WTC11 (cell line): Measurements from ENCODE around the gene PF4V1. TPM values are rescaled to one million over a fixed set of nuclear protein-coding genes. Genes with fewer than 3 reads are reported as not detected.

Source experiments
- ATAC-seq: fragments of 200-7000 bp; cut with Tn5 transposase; 2 replicates; pipeline ENCODE4 v1.10.0; 2021; ENCODE audit warnings: mild to moderate bottlenecking, moderate library complexity
- CTCF ChIA-PET: fragments of 300-600 bp; sonication (Branson Sonifier 250); formaldehyde crosslinking; loops from one replicate; lab custom pipeline; 2021; ENCODE audit warnings: antibody characterized with exemption; lab: Charles Lee
- POLR2A ChIA-PET: fragments of 350-600 bp; sonication (Branson Sonifier 250); formaldehyde crosslinking; loops from one replicate; lab custom pipeline; 2021; ENCODE audit warnings: antibody characterized with exemption; lab: Charles Lee
- DNase-seq: peaks from one replicate; pipeline ENCODE4 v3.0.0; 2021; ENCODE audit warnings: low spot score
- H3K27ac Mint-ChIP-seq: 2 replicates; pipeline ENCODE4 v1.8.0; 2021; ENCODE audit warnings: mixed read lengths
- H3K27me3 Mint-ChIP-seq: 2 replicates; pipeline ENCODE4 v1.8.0; 2021; ENCODE audit warnings: low read depth, mild to moderate bottlenecking, moderate library complexity, mixed read lengths
- H3K36me3 Mint-ChIP-seq: 2 replicates; pipeline ENCODE4 v1.8.0; 2021; ENCODE audit warnings: mixed read lengths
- H3K4me1 Mint-ChIP-seq: 2 replicates; pipeline ENCODE4 v1.8.0; 2022; ENCODE audit warnings: mixed read lengths
- H3K4me3 Mint-ChIP-seq: 2 replicates; pipeline ENCODE4 v1.8.0; 2021; ENCODE audit warnings: mild to moderate bottlenecking, moderate library complexity, mixed read lengths
- H3K9me3 Mint-ChIP-seq: 2 replicates; pipeline ENCODE4 v1.8.0; 2021; ENCODE audit warnings: mixed read lengths
- ATF1 ChIP-seq: sonication (generic); formaldehyde crosslinking; IDR thresholded peaks from 2 replicates; pipeline ENCODE4 v1.8.1; 2023; ENCODE audit warnings: mild to moderate bottlenecking, moderate library complexity, missing genetic modification reagents
- CREM ChIP-seq: sonication (generic); formaldehyde crosslinking; IDR thresholded peaks from 2 replicates; pipeline ENCODE4 v1.8.1; 2022; ENCODE audit warnings: mild to moderate bottlenecking, missing genetic modification reagents, moderate library complexity
- ESRRA ChIP-seq: sonication (generic); formaldehyde crosslinking; IDR thresholded peaks from 2 replicates; pipeline ENCODE4 v1.8.1; 2022; ENCODE audit warnings: mild to moderate bottlenecking, missing genetic modification reagents, borderline replicate concordance
- HMGXB4 ChIP-seq: sonication (generic); formaldehyde crosslinking; IDR thresholded peaks from 2 replicates; pipeline ENCODE4 v1.8.1; 2023; ENCODE audit warnings: mild to moderate bottlenecking, moderate library complexity, missing genetic modification reagents
- MLX ChIP-seq: sonication (generic); formaldehyde crosslinking; IDR thresholded peaks from 2 replicates; pipeline ENCODE4 v1.8.1; 2023; ENCODE audit warnings: mild to moderate bottlenecking, missing genetic modification reagents, moderate library complexity
- NFYB ChIP-seq: sonication (generic); formaldehyde crosslinking; conservative IDR thresholded peaks from 2 replicates; pipeline ENCODE4 v1.8.0; 2022; ENCODE audit warnings: low read depth, missing genetic modification reagents
- NR2C2 ChIP-seq: sonication (generic); formaldehyde crosslinking; IDR thresholded peaks from 2 replicates; pipeline ENCODE4 v1.8.0; 2022; ENCODE audit warnings: mild to moderate bottlenecking, missing genetic modification reagents
- NR3C1 ChIP-seq: sonication (generic); formaldehyde crosslinking; conservative IDR thresholded peaks from 2 replicates; pipeline ENCODE4 v1.8.1; 2023; ENCODE audit warnings: low read depth, mild to moderate bottlenecking, missing genetic modification reagents
- OVOL2 ChIP-seq: fragments of 250-450 bp; sonication (Bioruptor Pico); IDR thresholded peaks from 2 replicates; pipeline ENCODE4 v1.9.0; 2021; ENCODE audit warnings: mild to moderate bottlenecking, borderline replicate concordance
- SMAD3 ChIP-seq: sonication (generic); formaldehyde crosslinking; IDR thresholded peaks from 2 replicates; pipeline ENCODE4 v1.8.0; 2022; ENCODE audit warnings: missing genetic modification reagents, mild to moderate bottlenecking, borderline replicate concordance
- TP53 ChIP-seq: sonication (generic); formaldehyde crosslinking; IDR thresholded peaks from 2 replicates; pipeline ENCODE4 v1.8.1; 2023; ENCODE audit warnings: mild to moderate bottlenecking, missing genetic modification reagents
- ZNF263 ChIP-seq: sonication (generic); formaldehyde crosslinking; IDR thresholded peaks from 2 replicates; pipeline ENCODE4 v1.8.1; 2022; ENCODE audit warnings: low read depth, mild to moderate bottlenecking, moderate library complexity, missing genetic modification reagents
- ZNF281 ChIP-seq: sonication (generic); formaldehyde crosslinking; IDR thresholded peaks from 2 replicates; pipeline ENCODE4 v1.8.0; 2023; ENCODE audit warnings: mild to moderate bottlenecking, missing genetic modification reagents
- ZNF396 ChIP-seq: fragments of 250-450 bp; sonication (Bioruptor Pico); IDR thresholded peaks from 2 replicates; pipeline ENCODE4 v1.8.0; 2021; ENCODE audit warnings: mild to moderate bottlenecking, moderate library complexity, borderline replicate concordance
- ZNF423 ChIP-seq: fragments of 250-450 bp; sonication (Bioruptor Pico); IDR thresholded peaks from 2 replicates; pipeline ENCODE4 v2.1.2; 2022; ENCODE audit warnings: mild to moderate bottlenecking, moderate library complexity
- total RNA-seq: library from RNA; stranded (reverse); gene quantifications from 3 replicates; pipeline ENCODE4 v1.2.3, GENCODE V29; 2021
- TF ChIP-seq, protein P1 (sequence below): sonication (generic); formaldehyde crosslinking; IDR thresholded peaks from 2 replicates; pipeline ENCODE4 v1.8.0; 2023; ENCODE audit warnings: missing genetic modification reagents, mild to moderate bottlenecking, borderline replicate concordance
- TF ChIP-seq, protein P2 (sequence below): sonication (generic); formaldehyde crosslinking; IDR thresholded peaks from 2 replicates; pipeline ENCODE4 v1.8.1; 2022; ENCODE audit warnings: low read depth, missing genetic modification reagents, borderline replicate concordance
- TF ChIP-seq, protein P3 (sequence below): sonication (generic); formaldehyde crosslinking; IDR thresholded peaks from 2 replicates; pipeline ENCODE4 v1.8.1; 2022; ENCODE audit warnings: low read depth, mild to moderate bottlenecking, moderate library complexity, missing genetic modification reagents, borderline replicate concordance
- TF ChIP-seq, protein P4 (sequence below): sonication (generic); formaldehyde crosslinking; IDR thresholded peaks from 2 replicates; pipeline ENCODE4 v1.8.0; 2022; ENCODE audit warnings: mild to moderate bottlenecking, missing genetic modification reagents

Gene PF4V1
- total RNA-seq, 1 experiment from 2014 or later = not detected

- TF ChIP-seq ZNF281 (CRISPR knock-in tag) = no peak
- TF ChIP-seq, protein P1, sequence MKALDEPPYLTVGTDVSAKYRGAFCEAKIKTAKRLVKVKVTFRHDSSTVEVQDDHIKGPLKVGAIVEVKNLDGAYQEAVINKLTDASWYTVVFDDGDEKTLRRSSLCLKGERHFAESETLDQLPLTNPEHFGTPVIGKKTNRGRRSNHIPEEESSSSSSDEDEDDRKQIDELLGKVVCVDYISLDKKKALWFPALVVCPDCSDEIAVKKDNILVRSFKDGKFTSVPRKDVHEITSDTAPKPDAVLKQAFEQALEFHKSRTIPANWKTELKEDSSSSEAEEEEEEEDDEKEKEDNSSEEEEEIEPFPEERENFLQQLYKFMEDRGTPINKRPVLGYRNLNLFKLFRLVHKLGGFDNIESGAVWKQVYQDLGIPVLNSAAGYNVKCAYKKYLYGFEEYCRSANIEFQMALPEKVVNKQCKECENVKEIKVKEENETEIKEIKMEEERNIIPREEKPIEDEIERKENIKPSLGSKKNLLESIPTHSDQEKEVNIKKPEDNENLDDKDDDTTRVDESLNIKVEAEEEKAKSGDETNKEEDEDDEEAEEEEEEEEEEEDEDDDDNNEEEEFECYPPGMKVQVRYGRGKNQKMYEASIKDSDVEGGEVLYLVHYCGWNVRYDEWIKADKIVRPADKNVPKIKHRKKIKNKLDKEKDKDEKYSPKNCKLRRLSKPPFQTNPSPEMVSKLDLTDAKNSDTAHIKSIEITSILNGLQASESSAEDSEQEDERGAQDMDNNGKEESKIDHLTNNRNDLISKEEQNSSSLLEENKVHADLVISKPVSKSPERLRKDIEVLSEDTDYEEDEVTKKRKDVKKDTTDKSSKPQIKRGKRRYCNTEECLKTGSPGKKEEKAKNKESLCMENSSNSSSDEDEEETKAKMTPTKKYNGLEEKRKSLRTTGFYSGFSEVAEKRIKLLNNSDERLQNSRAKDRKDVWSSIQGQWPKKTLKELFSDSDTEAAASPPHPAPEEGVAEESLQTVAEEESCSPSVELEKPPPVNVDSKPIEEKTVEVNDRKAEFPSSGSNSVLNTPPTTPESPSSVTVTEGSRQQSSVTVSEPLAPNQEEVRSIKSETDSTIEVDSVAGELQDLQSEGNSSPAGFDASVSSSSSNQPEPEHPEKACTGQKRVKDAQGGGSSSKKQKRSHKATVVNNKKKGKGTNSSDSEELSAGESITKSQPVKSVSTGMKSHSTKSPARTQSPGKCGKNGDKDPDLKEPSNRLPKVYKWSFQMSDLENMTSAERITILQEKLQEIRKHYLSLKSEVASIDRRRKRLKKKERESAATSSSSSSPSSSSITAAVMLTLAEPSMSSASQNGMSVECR = no peak
- TF ChIP-seq, all 79 proteins: peak for 0
These were observed 42.9 kb upstream of the PF4V1 start (continued) for GRCh38 chr4:73810191-73810590.

DNA sequence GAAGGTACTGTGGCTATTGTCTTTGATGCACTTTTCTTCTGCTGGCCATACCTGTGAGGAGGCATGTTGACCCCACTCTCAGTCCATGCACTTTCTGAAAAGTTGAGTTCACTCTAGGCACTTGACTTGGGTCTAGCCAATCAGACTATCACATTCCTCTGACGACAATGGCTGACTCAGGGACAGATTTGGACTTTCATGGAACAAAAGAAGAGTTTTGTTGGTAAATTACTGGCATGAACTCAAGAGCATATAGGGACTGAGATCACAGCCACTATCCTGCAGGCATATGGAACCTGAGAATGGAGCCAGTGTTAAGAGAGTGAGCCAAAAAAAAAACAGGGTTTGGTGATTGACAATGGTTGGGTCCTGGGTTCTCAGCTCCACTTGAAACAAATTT lies 41.3 kb upstream of the PF4V1 start:
- peaks cover 6% of the 10 kb centered on the region for H3K9me3 Mint-ChIP-seq
- no peak for TF ChIP-seq OVOL2 (CRISPR knock-in tag)
- TF ChIP-seq ESRRA (CRISPR knock-in tag) = no peak
- no peak for TF ChIP-seq HMGXB4 (CRISPR knock-in tag)
- no peak for TF ChIP-seq NR3C1 (CRISPR knock-in tag)
- no peak for TF ChIP-seq ZNF396 (CRISPR knock-in tag)
- TF ChIP-seq NFYB (CRISPR knock-in tag) = no peak
- TF ChIP-seq, protein P2, sequence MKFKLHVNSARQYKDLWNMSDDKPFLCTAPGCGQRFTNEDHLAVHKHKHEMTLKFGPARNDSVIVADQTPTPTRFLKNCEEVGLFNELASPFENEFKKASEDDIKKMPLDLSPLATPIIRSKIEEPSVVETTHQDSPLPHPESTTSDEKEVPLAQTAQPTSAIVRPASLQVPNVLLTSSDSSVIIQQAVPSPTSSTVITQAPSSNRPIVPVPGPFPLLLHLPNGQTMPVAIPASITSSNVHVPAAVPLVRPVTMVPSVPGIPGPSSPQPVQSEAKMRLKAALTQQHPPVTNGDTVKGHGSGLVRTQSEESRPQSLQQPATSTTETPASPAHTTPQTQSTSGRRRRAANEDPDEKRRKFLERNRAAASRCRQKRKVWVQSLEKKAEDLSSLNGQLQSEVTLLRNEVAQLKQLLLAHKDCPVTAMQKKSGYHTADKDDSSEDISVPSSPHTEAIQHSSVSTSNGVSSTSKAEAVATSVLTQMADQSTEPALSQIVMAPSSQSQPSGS = no peak
- no peak for TF ChIP-seq MLX (CRISPR knock-in tag)
- TF ChIP-seq CREM (CRISPR knock-in tag) = no peak
- TF ChIP-seq ATF1 (CRISPR knock-in tag) = no peak
- no peak for TF ChIP-seq ZNF423 (CRISPR knock-in tag)
- TF ChIP-seq, protein P3, sequence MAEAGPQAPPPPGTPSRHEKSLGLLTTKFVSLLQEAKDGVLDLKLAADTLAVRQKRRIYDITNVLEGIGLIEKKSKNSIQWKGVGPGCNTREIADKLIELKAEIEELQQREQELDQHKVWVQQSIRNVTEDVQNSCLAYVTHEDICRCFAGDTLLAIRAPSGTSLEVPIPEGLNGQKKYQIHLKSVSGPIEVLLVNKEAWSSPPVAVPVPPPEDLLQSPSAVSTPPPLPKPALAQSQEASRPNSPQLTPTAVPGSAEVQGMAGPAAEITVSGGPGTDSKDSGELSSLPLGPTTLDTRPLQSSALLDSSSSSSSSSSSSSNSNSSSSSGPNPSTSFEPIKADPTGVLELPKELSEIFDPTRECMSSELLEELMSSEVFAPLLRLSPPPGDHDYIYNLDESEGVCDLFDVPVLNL (CRISPR knock-in tag) = no peak
- no peak for TF ChIP-seq ZNF263 (CRISPR knock-in tag)
- TF ChIP-seq, protein P4, sequence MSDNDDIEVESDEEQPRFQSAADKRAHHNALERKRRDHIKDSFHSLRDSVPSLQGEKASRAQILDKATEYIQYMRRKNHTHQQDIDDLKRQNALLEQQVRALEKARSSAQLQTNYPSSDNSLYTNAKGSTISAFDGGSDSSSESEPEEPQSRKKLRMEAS (CRISPR knock-in tag) = no peak
- no peak for TF ChIP-seq TP53 (CRISPR knock-in tag)
- TF ChIP-seq NR2C2 (CRISPR knock-in tag) = no peak
- no peak for TF ChIP-seq SMAD3 (CRISPR knock-in tag)
- H3K4me1 Mint-ChIP-seq = peaks cover 16% of the 10 kb centered on the region
- no peak overlapping the region for H3K27ac Mint-ChIP-seq
- CTCF ChIA-PET = no interaction called here
- ATAC-seq (no peak), DNase-seq (no peak)
- H3K4me3 Mint-ChIP-seq = no peak overlapping the region
- POLR2A ChIA-PET = no interaction called here
- H3K36me3 Mint-ChIP-seq = no peaks in the 10 kb centered on the region
- no peaks in the 10 kb centered on the region; the same call in 1 of the 2 replicates for H3K27me3 Mint-ChIP-seq
